HG02973 (cell line): ENCODE results near the gene DPYSL3.

Experiments
- ATAC-seq: cut with Tn5 transposase; IDR thresholded peaks from one replicate; pipeline ENCODE4 v1.9.1; 2021; ENCODE audit warnings: moderate library complexity; ENCODE audit not compliant: unreplicated experiment

The DPYSL3 gene

GRCh38 chr5:147406636-147407035 is 103.2 kb downstream of the DPYSL3 start:
- no peak for ATAC-seq

GRCh38 chr5:147404706-147405105 is 105.2 kb downstream of the DPYSL3 start:
- ATAC-seq, result no peak

- ATAC-seq, result peak; percentile 94
These were observed 105.9 kb downstream of the DPYSL3 start for GRCh38 chr5:147403651-147404640.

GRCh38 chr5:147400881-147401280 is 109.0 kb downstream of the DPYSL3 start:
- ATAC-seq, result no peak

GRCh38 chr5:147400126-147400809 is 109.6 kb downstream of the DPYSL3 start:
- no peak for ATAC-seq

GRCh38 chr5:147398860-147399259 is 111.0 kb downstream of the DPYSL3 start:
- ATAC-seq, result no peak

GRCh38 chr5:147397616-147398015 is 112.3 kb downstream of the DPYSL3 start:
- ATAC-seq, result no peak

- no peak for ATAC-seq
These were observed 113.6 kb downstream of the DPYSL3 start for GRCh38 chr5:147396070-147396823.

GRCh38 chr5:147393874-147394672 is 115.8 kb downstream of the DPYSL3 start:
- no peak for ATAC-seq

GRCh38 chr5:147391781-147392180 is 118.1 kb downstream of the DPYSL3 start:
- peak; percentile 86 for ATAC-seq

- no peak for ATAC-seq
These were observed 119.1 kb downstream of the DPYSL3 start for GRCh38 chr5:147390654-147391225.

- ATAC-seq, result no peak
These were observed 121.4 kb downstream of the DPYSL3 start for GRCh38 chr5:147388184-147389108.

GRCh38 chr5:147387109-147387508 is 122.8 kb downstream of the DPYSL3 start:
- ATAC-seq, result no peak

GRCh38 chr5:147384346-147385193 is 125.3 kb downstream of the DPYSL3 start:
- no peak for ATAC-seq

GRCh38 chr5:147382776-147383175 is 127.1 kb downstream of the DPYSL3 start:
- ATAC-seq, result no peak

GRCh38 chr5:147381555-147381954 is 128.3 kb downstream of the DPYSL3 start:
- ATAC-seq, result no peak

- ATAC-seq, result no peak
These were observed 132.2 kb downstream of the DPYSL3 start for GRCh38 chr5:147377682-147378081.

GRCh38 chr5:147375151-147375550 is 134.7 kb downstream of the DPYSL3 start:
- no peak for ATAC-seq
